ENCODE data around the gene VWA8.

The VWA8 gene

GRCh38 chr13:41802684-41803444 is 158.0 kb downstream of the VWA8 start:
- no peak for DNase-seq (ENCODE audit: extremely low read depth, low read depth)

GRCh38 chr13:41802043-41802683 is 158.7 kb downstream of the VWA8 start:
- DNase-seq (ENCODE audit: extremely low read depth, low read depth), result no peak
- no peak overlapping the region for H3K4me3 ChIP-seq (replicated peaks; ENCODE audit: low read depth, low read length)
- TF ChIP-seq CTCF (IDR thresholded peaks at IDR 0.05; ENCODE audit: low read depth, low read length, missing control alignments), result no peak

More at GRCh38 chr13:41802684-41803444, 158.0 kb downstream of the VWA8 start:
- no peak for TF ChIP-seq CTCF (IDR thresholded peaks at IDR 0.05; ENCODE audit: low read depth, low read length, missing control alignments)
- no peak overlapping the region for H3K4me3 ChIP-seq (replicated peaks; ENCODE audit: low read depth, low read length)

GRCh38 chr13:41791056-41791455 is 169.9 kb downstream of the VWA8 start:
- H3K4me3 ChIP-seq (replicated peaks; ENCODE audit: low read depth, low read length), result no peak overlapping the region
- DNase-seq (ENCODE audit: extremely low read depth, low read depth), result no peak
- TF ChIP-seq CTCF (IDR thresholded peaks at IDR 0.05; ENCODE audit: low read depth, low read length, missing control alignments), result no peak

- no peak for TF ChIP-seq CTCF (IDR thresholded peaks at IDR 0.05; ENCODE audit: low read depth, low read length, missing control alignments)
- no peak overlapping the region for H3K4me3 ChIP-seq (replicated peaks; ENCODE audit: low read depth, low read length)
- no peak for DNase-seq (ENCODE audit: extremely low read depth, low read depth)
Observed at GRCh38 chr13:41788552-41788951, 172.4 kb downstream of the VWA8 start.

- DNase-seq (ENCODE audit: extremely low read depth, low read depth), result no peak
- no peak for TF ChIP-seq CTCF (IDR thresholded peaks at IDR 0.05; ENCODE audit: low read depth, low read length, missing control alignments)
Observed at GRCh38 chr13:41785402-41786172, 175.3 kb downstream of the VWA8 start.

GRCh38 chr13:41782086-41782485 is 178.8 kb downstream of the VWA8 start:
- no peak overlapping the region for H3K4me3 ChIP-seq (replicated peaks; ENCODE audit: low read depth, low read length)
- DNase-seq (ENCODE audit: extremely low read depth, low read depth), result no peak
- TF ChIP-seq CTCF (IDR thresholded peaks at IDR 0.05; ENCODE audit: low read depth, low read length, missing control alignments), result no peak

More at GRCh38 chr13:41785402-41786172, 175.3 kb downstream of the VWA8 start:
- H3K4me3 ChIP-seq (replicated peaks; ENCODE audit: low read depth, low read length), result no peak overlapping the region

Measured in HFF-Myc (cell line).